OCI-LY1 (cell line): ENCODE measurements around the gene CHD5.

Source experiments
- H2AFZ ChIP-seq: fragments of 200-600 bp; sonication (generic), shearing (Covaris generic); 2 replicates; pipeline ENCODE4 v1.6.0; 2014; ENCODE audit warnings: antibody characterized with exemption, mild to moderate bottlenecking, low read length
- H3F3A ChIP-seq: fragments of 200-600 bp; sonication (generic), shearing (Covaris generic); 2 replicates; pipeline ENCODE4 v1.6.0; 2014; ENCODE audit warnings: mild to moderate bottlenecking, antibody characterized with exemption, low read length, moderate library complexity; ENCODE audit not compliant: insufficient read depth
- H3K27ac ChIP-seq: fragments of 200-600 bp; sonication (generic); 2 replicates; pipeline ENCODE4 v1.5.1; 2014; ENCODE audit warnings: low read length, mixed run types, mild to moderate bottlenecking, low read depth; ENCODE audit not compliant: poor library complexity, severe bottlenecking
- H3K27me3 ChIP-seq: fragments of 200-600 bp; sonication (generic); 2 replicates; pipeline ENCODE4 v1.6.0; 2014; ENCODE audit warnings: antibody characterized with exemption, mild to moderate bottlenecking, low read length, moderate library complexity; ENCODE audit not compliant: insufficient read depth
- H3K36me3 ChIP-seq: fragments of 200-600 bp; sonication (generic); 2 replicates; pipeline ENCODE4 v1.6.1; 2014; ENCODE audit warnings: mild to moderate bottlenecking, antibody characterized with exemption, low read length, moderate library complexity, mixed read lengths; ENCODE audit not compliant: insufficient read depth
- H3K4me1 ChIP-seq: fragments of 200-600 bp; sonication (generic); 2 replicates; pipeline ENCODE4 v1.5.1; 2014; ENCODE audit warnings: mild to moderate bottlenecking, low read length, moderate library complexity; ENCODE audit not compliant: insufficient read depth, severe bottlenecking
- H3K4me2 ChIP-seq: fragments of 200-600 bp; sonication (generic), shearing (Covaris generic); 2 replicates; pipeline ENCODE4 v1.6.1; 2014; ENCODE audit warnings: low read length
- H3K4me3 ChIP-seq: fragments of 200-600 bp; sonication (generic); 2 replicates; pipeline ENCODE4 v1.5.1; 2014; ENCODE audit warnings: low read length, low read depth, mild to moderate bottlenecking, mixed read lengths; ENCODE audit not compliant: poor library complexity, severe bottlenecking
- H3K79me2 ChIP-seq: fragments of 200-600 bp; shearing (Covaris generic); 2 replicates; pipeline ENCODE4 v1.6.1; 2016; ENCODE audit warnings: mixed run types, low read length, mixed read lengths; ENCODE audit not compliant: insufficient read depth
- H3K9ac ChIP-seq: fragments of 200-600 bp; sonication (generic), shearing (Covaris generic); 2 replicates; pipeline ENCODE4 v1.6.1; 2014; ENCODE audit warnings: mild to moderate bottlenecking, low read length, mixed read lengths
- H3K9me2 ChIP-seq: fragments of 200-600 bp; sonication (generic), shearing (Covaris generic); 2 replicates; pipeline ENCODE4 v1.6.1; 2014; ENCODE audit warnings: low read depth, mild to moderate bottlenecking, low read length, mixed read lengths
- H3K9me3 ChIP-seq: fragments of 200-600 bp; shearing (Covaris generic); 2 replicates; pipeline ENCODE4 v1.6.1; 2014; ENCODE audit warnings: low read length, mixed read lengths
- H4K20me1 ChIP-seq: fragments of 200-600 bp; sonication (generic), shearing (Covaris generic); 2 replicates; pipeline ENCODE4 v1.6.0; 2016; ENCODE audit warnings: mild to moderate bottlenecking, low read length; ENCODE audit not compliant: insufficient read depth
- EZH2 ChIP-seq: fragments of 200-600 bp; sonication (generic), shearing (Covaris generic); IDR thresholded peaks from 2 replicates; pipeline ENCODE4 v1.8.0; 2017; ENCODE audit warnings: borderline replicate concordance, mixed run types, mild to moderate bottlenecking, antibody characterized with exemption, low read length, moderate library complexity, mixed read lengths
- TF ChIP-seq, protein P1 (sequence below): fragments of 200-600 bp; sonication (generic), shearing (Covaris generic); IDR thresholded peaks from 2 replicates; pipeline ENCODE4 v1.5.1; 2017; ENCODE audit warnings: mild to moderate bottlenecking, antibody characterized with exemption, low read length, moderate library complexity, mixed read lengths

Gene CHD5

DNA sequence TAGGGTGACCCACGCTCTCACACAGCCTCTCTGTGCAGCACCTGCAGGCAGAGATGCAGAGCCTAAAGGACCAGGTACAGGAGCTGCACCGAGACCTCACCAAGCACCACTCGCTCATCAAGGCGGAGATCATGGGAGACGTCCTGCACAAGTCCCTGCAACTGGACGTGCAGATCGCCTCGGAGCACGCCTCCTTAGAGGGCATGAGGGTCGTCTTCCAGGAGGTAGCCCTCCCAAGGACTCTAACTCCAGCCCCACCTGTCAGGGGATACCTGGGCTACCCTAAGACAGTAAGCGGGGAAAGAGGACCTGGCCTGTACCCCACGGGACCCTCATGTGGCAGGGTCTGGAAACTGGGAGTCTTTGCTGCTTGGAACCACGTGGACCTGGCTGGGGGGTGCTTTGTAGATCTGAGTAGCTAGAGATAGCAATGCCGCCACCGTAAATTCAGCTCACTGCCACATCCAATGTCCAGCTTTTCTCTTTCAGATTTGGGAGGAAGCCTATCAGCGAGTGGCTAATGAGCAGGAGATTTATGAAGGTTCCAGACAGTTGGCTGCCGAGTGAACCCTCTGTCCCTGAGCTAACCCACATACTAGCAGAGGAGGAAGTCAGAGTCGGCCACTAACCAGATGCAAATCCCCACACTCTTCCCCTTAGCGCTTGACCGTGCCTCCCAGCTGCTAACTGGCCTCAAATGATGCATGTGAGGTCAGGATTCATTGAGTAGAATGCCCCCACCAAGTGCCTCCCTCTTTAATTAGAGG is 32.3 kb upstream of the CHD5 start:
- Histone ChIP-seq H3K9me3 (no peaks in the 10 kb centered on the region), H4K20me1 (no peaks in the 10 kb centered on the region)

DNA sequence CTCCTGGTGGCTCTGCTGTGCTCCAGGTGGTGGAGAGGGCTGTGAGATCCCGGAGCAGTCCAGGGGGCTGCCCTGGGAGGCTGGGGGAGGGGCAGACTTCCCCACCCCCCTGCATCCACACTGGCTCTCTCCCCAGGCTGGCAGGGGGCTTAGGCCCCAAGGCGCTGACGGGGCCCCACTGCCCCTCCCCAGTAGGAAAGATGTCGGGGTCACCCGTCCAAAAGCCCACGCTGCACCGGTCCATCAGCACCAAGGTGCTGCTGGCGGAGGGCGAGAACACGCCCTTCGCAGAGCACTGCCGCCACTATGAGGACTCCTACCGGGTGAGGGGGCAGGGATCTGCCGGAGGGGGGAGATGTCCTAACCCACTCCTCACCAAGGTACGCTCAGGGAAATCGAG is 31.6 kb upstream of the CHD5 start:
- H3F3A ChIP-seq: no peaks in the 10 kb centered on the region
- peaks cover 12% of the 10 kb centered on the region for H3K4me1 ChIP-seq
- H2AFZ ChIP-seq: no peak overlapping the region
- no peaks in the 10 kb centered on the region for H4K20me1 ChIP-seq
- no peaks in the 10 kb centered on the region for H3K9me3 ChIP-seq
- H3K9me2 ChIP-seq: no peaks in the 10 kb centered on the region
- no peaks in the 10 kb centered on the region for H3K79me2 ChIP-seq
- H3K4me2 ChIP-seq: no peak overlapping the region
- no peak overlapping the region for H3K4me3 ChIP-seq
- no peak overlapping the region for H3K9ac ChIP-seq
- TF ChIP-seq, protein P1, sequence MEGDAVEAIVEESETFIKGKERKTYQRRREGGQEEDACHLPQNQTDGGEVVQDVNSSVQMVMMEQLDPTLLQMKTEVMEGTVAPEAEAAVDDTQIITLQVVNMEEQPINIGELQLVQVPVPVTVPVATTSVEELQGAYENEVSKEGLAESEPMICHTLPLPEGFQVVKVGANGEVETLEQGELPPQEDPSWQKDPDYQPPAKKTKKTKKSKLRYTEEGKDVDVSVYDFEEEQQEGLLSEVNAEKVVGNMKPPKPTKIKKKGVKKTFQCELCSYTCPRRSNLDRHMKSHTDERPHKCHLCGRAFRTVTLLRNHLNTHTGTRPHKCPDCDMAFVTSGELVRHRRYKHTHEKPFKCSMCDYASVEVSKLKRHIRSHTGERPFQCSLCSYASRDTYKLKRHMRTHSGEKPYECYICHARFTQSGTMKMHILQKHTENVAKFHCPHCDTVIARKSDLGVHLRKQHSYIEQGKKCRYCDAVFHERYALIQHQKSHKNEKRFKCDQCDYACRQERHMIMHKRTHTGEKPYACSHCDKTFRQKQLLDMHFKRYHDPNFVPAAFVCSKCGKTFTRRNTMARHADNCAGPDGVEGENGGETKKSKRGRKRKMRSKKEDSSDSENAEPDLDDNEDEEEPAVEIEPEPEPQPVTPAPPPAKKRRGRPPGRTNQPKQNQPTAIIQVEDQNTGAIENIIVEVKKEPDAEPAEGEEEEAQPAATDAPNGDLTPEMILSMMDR: no peak
- no peak for TF ChIP-seq EZH2
- H3K27me3 ChIP-seq: peaks cover 6% of the 10 kb centered on the region; the same call in 1 of the 2 replicates
- H3K27ac ChIP-seq: no peak overlapping the region
- H3K36me3 ChIP-seq: no peaks in the 10 kb centered on the region

More for the DNA sequence above, 32.3 kb upstream of the CHD5 start:
- no peak overlapping the region; the same call in 1 of the 2 replicates for H3K4me2 ChIP-seq
- H3K79me2 ChIP-seq: no peaks in the 10 kb centered on the region
- TF ChIP-seq EZH2: no peak
- TF ChIP-seq, protein P1: no peak
- no peaks in the 10 kb centered on the region for H3K9me2 ChIP-seq
- peaks cover 12% of the 10 kb centered on the region for H3K4me1 ChIP-seq
- H3F3A ChIP-seq: no peaks in the 10 kb centered on the region
- peaks cover 6% of the 10 kb centered on the region for H3K27me3 ChIP-seq
- no peak overlapping the region for H2AFZ ChIP-seq
- no peak overlapping the region for H3K4me3 ChIP-seq
- no peak overlapping the region for H3K9ac ChIP-seq
- no peak overlapping the region for H3K27ac ChIP-seq
- H3K36me3 ChIP-seq: no peaks in the 10 kb centered on the region

GRCh38 chr1:6210591-6211355 is 30.7 kb upstream of the CHD5 start:
- Histone ChIP-seq H3K4me1 (peaks cover 16% of the 10 kb centered on the region), H3K4me2 (no peak overlapping the region), H3K36me3 (no peaks in the 10 kb centered on the region), H2AFZ (no peak overlapping the region), H4K20me1 (no peaks in the 10 kb centered on the region), H3K9me2 (no peaks in the 10 kb centered on the region), H3K4me3 (no peak overlapping the region), H3K79me2 (no peaks in the 10 kb centered on the region), H3K9me3 (no peaks in the 10 kb centered on the region), H3F3A (no peaks in the 10 kb centered on the region), H3K27ac (no peak overlapping the region), H3K9ac (no peak overlapping the region), H3K27me3 (peaks cover 6% of the 10 kb centered on the region; the same call in 1 of the 2 replicates)
- no peak for TF ChIP-seq EZH2
- TF ChIP-seq, protein P1: no peak
